GM23338 (cell line): ENCODE measurements around the gene RNLS. TPM values are rescaled to one million over a fixed set of nuclear protein-coding genes. Genes with fewer than 3 reads are reported as not detected.

Experiments
- ATAC-seq: fragments of 200-7000 bp; cut with Tn5 transposase; 3 replicates; pipeline ENCODE4 v1.9.1; 2020
- DNase-seq: peaks from one replicate; pipeline ENCODE4 v3.0.0-alpha.2; 2015; ENCODE audit warnings: low spot score
- H2AFZ ChIP-seq: fragments of 200-600 bp; sonication (generic); 2 replicates; pipeline ENCODE4 v1.8.0; 2016; ENCODE audit warnings: antibody characterized with exemption, mild to moderate bottlenecking, moderate library complexity
- H3F3A ChIP-seq: fragments of 200-600 bp; sonication (generic); replicated peaks from 2 replicates; pipeline ENCODE4 v1.8.0; 2017; ENCODE audit warnings: antibody characterized with exemption, mixed run types, low read depth
- H3K27ac ChIP-seq: fragments of 200-600 bp; sonication (generic); 2 replicates; pipeline ENCODE4 v1.6.1; 2016; ENCODE audit warnings: low read depth
- H3K27me3 ChIP-seq: fragments of 200-600 bp; sonication (generic); 2 replicates; pipeline ENCODE4 v1.8.0; 2016; ENCODE audit warnings: mild to moderate bottlenecking, mixed run types, moderate library complexity; ENCODE audit not compliant: insufficient read depth
- H3K36me3 ChIP-seq: fragments of 200-600 bp; sonication (generic); 2 replicates; pipeline ENCODE4 v1.8.0; 2016; ENCODE audit warnings: mild to moderate bottlenecking; ENCODE audit not compliant: insufficient read depth
- H3K4me1 ChIP-seq: fragments of 200-600 bp; sonication (generic); 2 replicates; pipeline ENCODE4 v1.8.0; 2016; ENCODE audit warnings: mild to moderate bottlenecking, moderate library complexity; ENCODE audit not compliant: insufficient read depth
- H3K4me2 ChIP-seq: fragments of 200-600 bp; sonication (generic); 2 replicates; pipeline ENCODE4 v1.7.1; 2017; ENCODE audit warnings: mixed run types
- H3K4me3 ChIP-seq: fragments of 200-600 bp; sonication (generic); 2 replicates; pipeline ENCODE4 v1.6.1; 2016; ENCODE audit warnings: mixed run types
- H3K79me2 ChIP-seq: fragments of 200-600 bp; sonication (generic); replicated peaks from 2 replicates; pipeline ENCODE4 v1.8.0; 2017; ENCODE audit warnings: mild to moderate bottlenecking; ENCODE audit not compliant: insufficient read depth
- H3K9me2 ChIP-seq: fragments of 200-600 bp; sonication (generic); 2 replicates; pipeline ENCODE4 v1.8.0; 2017; ENCODE audit not compliant: insufficient read depth
- H4K20me1 ChIP-seq: fragments of 200-600 bp; sonication (generic); replicated peaks from 2 replicates; pipeline ENCODE4 v1.8.0; 2017; ENCODE audit warnings: mild to moderate bottlenecking; ENCODE audit not compliant: insufficient read depth
- H3K27ac Mint-ChIP-seq: 2 replicates; pipeline ENCODE4 v1.8.0; 2020; ENCODE audit warnings: inconsistent platforms, mild to moderate bottlenecking, moderate library complexity, mixed read lengths
- H3K27me3 Mint-ChIP-seq: 3 replicates; pipeline ENCODE4 v1.8.0; 2022; ENCODE audit warnings: low read depth, mild to moderate bottlenecking, moderate library complexity, mixed read lengths, inconsistent platforms; ENCODE audit not compliant: insufficient read depth, poor library complexity
- H3K36me3 Mint-ChIP-seq: 3 replicates; pipeline ENCODE4 v1.8.0; 2021; ENCODE audit warnings: low read depth, mild to moderate bottlenecking, inconsistent platforms, moderate library complexity, mixed read lengths
- H3K4me1 Mint-ChIP-seq: 3 replicates; pipeline ENCODE4 v1.8.0; 2020; ENCODE audit warnings: mild to moderate bottlenecking, inconsistent platforms, mixed read lengths
- H3K4me3 Mint-ChIP-seq: 3 replicates; pipeline ENCODE4 v1.8.0; 2021; ENCODE audit warnings: moderate library complexity, mild to moderate bottlenecking, inconsistent platforms, mixed read lengths
- H3K9me3 Mint-ChIP-seq: 3 replicates; pipeline ENCODE4 v1.8.0; 2020; ENCODE audit warnings: moderate library complexity, mild to moderate bottlenecking, inconsistent platforms, mixed read lengths
- CREB1 ChIP-seq: fragments of 250-450 bp; sonication (Bioruptor Pico); IDR thresholded peaks from 2 replicates; pipeline ENCODE4 v1.5.0; 2020; ENCODE audit warnings: low read depth, mild to moderate bottlenecking, moderate library complexity
- CTCF ChIP-seq, 2 experiments: fragments of 200-600 bp in 1 of 2; sonication (generic) in 1 of 2; conservative IDR thresholded peaks; 2 replicates each; pipeline versions ENCODE4 v1.5.1 to v1.6.1; 2016 to 2017; ENCODE audit warnings: antibody characterized with exemption in 2 of 2, low read depth in 2 of 2, mild to moderate bottlenecking in 2 of 2, moderate library complexity in 1 of 2
- ETS1 ChIP-seq: IDR thresholded peaks from 2 replicates; pipeline ENCODE4 v1.6.1; 2016; ENCODE audit warnings: antibody characterized with exemption
- EZH2 ChIP-seq: fragments of 200-600 bp; sonication (generic); IDR thresholded peaks from one replicate; pipeline ENCODE4 v1.8.0; 2017; ENCODE audit warnings: antibody characterized with exemption, mild to moderate bottlenecking, low read depth; ENCODE audit not compliant: unreplicated experiment
- EZH2phosphoT487 ChIP-seq: fragments of 200-600 bp; sonication (generic); IDR thresholded peaks from one replicate; pipeline ENCODE4 v1.8.1; 2018; ENCODE audit warnings: antibody characterized with exemption; ENCODE audit not compliant: unreplicated experiment
- JUNB ChIP-seq: IDR thresholded peaks from one replicate; pipeline ENCODE4 v1.6.1; 2016; ENCODE audit warnings: antibody characterized with exemption; ENCODE audit not compliant: unreplicated experiment
- NANOG ChIP-seq: IDR thresholded peaks from 2 replicates; pipeline ENCODE4 v1.6.1; 2016; ENCODE audit warnings: antibody characterized with exemption, borderline replicate concordance
- POLR2AphosphoS5 ChIP-seq: IDR thresholded peaks from 2 replicates; pipeline ENCODE4 v1.6.1; 2016; ENCODE audit warnings: antibody characterized with exemption, low read depth
- STAT1 ChIP-seq: IDR thresholded peaks from one replicate; pipeline ENCODE4 v1.6.1; 2016; ENCODE audit warnings: antibody characterized with exemption; ENCODE audit not compliant: unreplicated experiment
- ZNF114 ChIP-seq: fragments of 250-450 bp; sonication (Bioruptor Pico); IDR thresholded peaks from 2 replicates; pipeline ENCODE4 v1.5.0; 2020; ENCODE audit warnings: mild to moderate bottlenecking, moderate library complexity
- ZNF331 ChIP-seq: fragments of 250-450 bp; sonication (Bioruptor Pico); IDR thresholded peaks from 2 replicates; pipeline ENCODE4 v1.5.0; 2020; ENCODE audit warnings: low read depth, mild to moderate bottlenecking, moderate library complexity
- ZNF462 ChIP-seq: fragments of 250-450 bp; sonication (Bioruptor Pico); IDR thresholded peaks from 2 replicates; pipeline ENCODE4 v1.5.0; 2020; ENCODE audit warnings: mild to moderate bottlenecking, moderate library complexity
- polyA plus RNA-seq: library from polyadenylated mRNA; unstranded; fragments of >200 nt; fragmentation: Nextera tagmentation; extraction: Ambion mirVana; gene quantifications from 2 replicates; pipeline ENCODE4 v1.2.1, GENCODE V29; 2016
- total RNA-seq: library from RNA; depleted of rRNA; stranded (reverse); fragments of >200 nt; shearing (Covaris generic); gene quantifications from 2 replicates; pipeline ENCODE4 v1.2.3, GENCODE V29; 2014
- TF ChIP-seq, protein P1 (sequence below): IDR thresholded peaks from one replicate; pipeline ENCODE4 v1.6.1; 2018; ENCODE audit warnings: antibody characterized with exemption; ENCODE audit not compliant: unreplicated experiment

RNLS gene
- total and polyA plus RNA-seq, 2 experiments from 2014 or later, result 8.8 to 15.2 TPM

DNA sequence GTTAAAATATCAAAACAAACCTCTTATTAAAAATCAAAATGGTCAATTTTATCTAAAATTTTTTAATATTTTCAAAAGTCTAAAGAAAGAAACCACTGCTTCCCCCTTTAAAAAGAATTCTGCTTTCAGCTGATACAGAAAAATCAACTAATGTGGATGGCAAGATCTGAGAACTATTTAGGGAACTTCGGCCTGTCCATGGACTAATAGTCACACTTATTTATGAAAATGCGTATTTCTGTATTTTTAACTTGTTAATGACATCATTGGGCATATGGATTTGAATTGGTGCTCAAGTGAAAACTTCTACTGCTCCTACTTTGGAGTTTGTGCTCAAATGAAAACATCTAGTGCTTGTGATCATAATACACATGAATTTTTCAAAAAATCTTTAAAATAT lies 31.9 kb downstream of the RNLS start:
- Histone ChIP-seq H4K20me1 (no peaks in the 10 kb centered on the region), H3F3A (no peaks in the 10 kb centered on the region), H2AFZ (no peak overlapping the region), H3K79me2 (no peaks in the 10 kb centered on the region), H3K4me3 (no peak overlapping the region), H3K9me2 (no peaks in the 10 kb centered on the region), H3K27ac (no peak overlapping the region), H3K36me3 (no peaks in the 10 kb centered on the region), H3K4me1 (no peaks in the 10 kb centered on the region), H3K27me3 (no peaks in the 10 kb centered on the region), H3K4me2 (no peak overlapping the region)
- no peak for TF ChIP-seq ZNF331 (CRISPR knock-in tag)
- TF ChIP-seq CREB1, result no peak
- no peak for TF ChIP-seq ZNF462 (CRISPR knock-in tag)
- TF ChIP-seq JUNB, result no peak
- TF ChIP-seq EZH2, result no peak
- no peak for TF ChIP-seq ZNF114 (CRISPR knock-in tag)
- TF ChIP-seq NANOG, result no peak
- no peak for TF ChIP-seq STAT1
- TF ChIP-seq, protein P1, sequence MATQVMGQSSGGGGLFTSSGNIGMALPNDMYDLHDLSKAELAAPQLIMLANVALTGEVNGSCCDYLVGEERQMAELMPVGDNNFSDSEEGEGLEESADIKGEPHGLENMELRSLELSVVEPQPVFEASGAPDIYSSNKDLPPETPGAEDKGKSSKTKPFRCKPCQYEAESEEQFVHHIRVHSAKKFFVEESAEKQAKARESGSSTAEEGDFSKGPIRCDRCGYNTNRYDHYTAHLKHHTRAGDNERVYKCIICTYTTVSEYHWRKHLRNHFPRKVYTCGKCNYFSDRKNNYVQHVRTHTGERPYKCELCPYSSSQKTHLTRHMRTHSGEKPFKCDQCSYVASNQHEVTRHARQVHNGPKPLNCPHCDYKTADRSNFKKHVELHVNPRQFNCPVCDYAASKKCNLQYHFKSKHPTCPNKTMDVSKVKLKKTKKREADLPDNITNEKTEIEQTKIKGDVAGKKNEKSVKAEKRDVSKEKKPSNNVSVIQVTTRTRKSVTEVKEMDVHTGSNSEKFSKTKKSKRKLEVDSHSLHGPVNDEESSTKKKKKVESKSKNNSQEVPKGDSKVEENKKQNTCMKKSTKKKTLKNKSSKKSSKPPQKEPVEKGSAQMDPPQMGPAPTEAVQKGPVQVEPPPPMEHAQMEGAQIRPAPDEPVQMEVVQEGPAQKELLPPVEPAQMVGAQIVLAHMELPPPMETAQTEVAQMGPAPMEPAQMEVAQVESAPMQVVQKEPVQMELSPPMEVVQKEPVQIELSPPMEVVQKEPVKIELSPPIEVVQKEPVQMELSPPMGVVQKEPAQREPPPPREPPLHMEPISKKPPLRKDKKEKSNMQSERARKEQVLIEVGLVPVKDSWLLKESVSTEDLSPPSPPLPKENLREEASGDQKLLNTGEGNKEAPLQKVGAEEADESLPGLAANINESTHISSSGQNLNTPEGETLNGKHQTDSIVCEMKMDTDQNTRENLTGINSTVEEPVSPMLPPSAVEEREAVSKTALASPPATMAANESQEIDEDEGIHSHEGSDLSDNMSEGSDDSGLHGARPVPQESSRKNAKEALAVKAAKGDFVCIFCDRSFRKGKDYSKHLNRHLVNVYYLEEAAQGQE, result no peak
- TF ChIP-seq EZH2phosphoT487, result no peak
- no peak for TF ChIP-seq CTCF (conservative IDR thresholded peaks at IDR 0.05; ENCODE audit: low read depth in 2 of 2)
- TF ChIP-seq POLR2AphosphoS5, result no peak
- TF ChIP-seq ETS1, result no peak
- Mint-ChIP-seq H3K4me1 (no peaks in the 10 kb centered on the region), H3K4me3 (no peak overlapping the region), H3K27me3 (no peaks in the 10 kb centered on the region), H3K9me3 (no peaks in the 10 kb centered on the region), H3K27ac (no peak overlapping the region), H3K36me3 (no peaks in the 10 kb centered on the region)
- ATAC-seq (no peak), DNase-seq (no peak)
